ENCODE measurements around the gene CXCR4. TPM values are rescaled to one million over a fixed set of nuclear protein-coding genes. Genes with fewer than 3 reads are reported as not detected.

Gene CXCR4
- total and polyA plus RNA-seq, 10 of the 15 experiments (the other 5 are each of a cell fraction or from before 2014, with no cell fraction given) = 31.1 to 749 (median 52.7) TPM

GRCh38 chr2:136067897-136068580 is 49.9 kb downstream of the CXCR4 start (continued):
- TF ChIP-seq, protein P1, sequence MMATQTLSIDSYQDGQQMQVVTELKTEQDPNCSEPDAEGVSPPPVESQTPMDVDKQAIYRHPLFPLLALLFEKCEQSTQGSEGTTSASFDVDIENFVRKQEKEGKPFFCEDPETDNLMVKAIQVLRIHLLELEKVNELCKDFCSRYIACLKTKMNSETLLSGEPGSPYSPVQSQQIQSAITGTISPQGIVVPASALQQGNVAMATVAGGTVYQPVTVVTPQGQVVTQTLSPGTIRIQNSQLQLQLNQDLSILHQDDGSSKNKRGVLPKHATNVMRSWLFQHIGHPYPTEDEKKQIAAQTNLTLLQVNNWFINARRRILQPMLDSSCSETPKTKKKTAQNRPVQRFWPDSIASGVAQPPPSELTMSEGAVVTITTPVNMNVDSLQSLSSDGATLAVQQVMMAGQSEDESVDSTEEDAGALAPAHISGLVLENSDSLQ (IDR thresholded peaks at IDR 0.05) = no peak
- TF ChIP-seq PAX8 (IDR thresholded peaks at IDR 0.05) (no peak), EP300 (IDR thresholded peaks at IDR 0.05; ENCODE audit: borderline replicate concordance in 1 of 2, control insufficient read depth in 1 of 2, low read depth in 2 of 2, low read length in 2 of 2) (no peak), POLR2AphosphoS2 (IDR thresholded peaks at IDR 0.05; ENCODE audit: low read depth, low read length) (no peak)

DNA sequence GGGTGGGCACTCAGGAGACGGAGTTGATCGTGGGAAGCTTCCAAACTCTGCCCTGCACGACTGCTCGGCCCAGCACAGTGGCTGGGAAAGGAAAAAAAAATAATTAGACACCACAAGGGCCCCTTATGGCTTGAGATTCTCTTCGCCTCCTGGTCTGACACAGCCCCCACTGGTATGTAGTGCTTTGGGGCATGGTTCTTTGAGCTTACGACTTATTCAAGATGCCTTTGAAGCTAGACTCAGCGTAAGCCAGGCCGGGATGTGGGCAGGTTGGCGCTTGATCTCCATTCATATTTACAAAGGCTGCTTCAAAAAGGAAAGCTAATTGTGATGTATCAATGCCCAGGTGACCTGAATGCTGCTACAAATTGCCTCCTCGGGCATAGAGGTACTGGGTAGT is 50.5 kb downstream of the CXCR4 start:
- WGBS (ENCODE audit: insufficient coverage, insufficient replicate concordance, low lambda C conversion rate, missing lambda C conversion rate) = 54% methylated on average over 10 of the region's 10 CpGs
- Histone ChIP-seq H3K4me1 (ENCODE audit: control insufficient read depth, insufficient read depth, low read length) (peaks cover 5% of the 10 kb centered on the region; the same call in 1 of the 2 replicates), H2AFZ (ENCODE audit: control insufficient read depth, low read depth, low read length) (no peak overlapping the region), H3K27ac (ENCODE audit: control insufficient read depth, insufficient read depth) (no peak overlapping the region), H3K36me3 (ENCODE audit: control insufficient read depth in 2 of 2, insufficient read depth in 2 of 2, low read length in 1 of 2) (no peaks in the 10 kb centered on the region), H3K27me3 (replicated peaks in 1 of 2; ENCODE audit: control insufficient read depth in 2 of 2, insufficient read depth in 2 of 2, low read length in 1 of 2) (peaks cover 0 to 3% of the 10 kb centered on the region in 2 experiments; a peak in 1 of 4 replicates), H3K79me2 (ENCODE audit: control insufficient read depth, insufficient read depth, low read length) (no peaks in the 10 kb centered on the region), H3K9me3 (replicated peaks; ENCODE audit: control insufficient read depth, insufficient read depth, low read length) (peaks cover 5% of the 10 kb centered on the region; the same call in 2 of the 3 replicates), H3K4me3 (no peak overlapping the region), H4K20me1 (ENCODE audit: control insufficient read depth, insufficient read depth) (no peaks in the 10 kb centered on the region), H3K4me2 (ENCODE audit: control insufficient read depth, insufficient read depth) (no peak overlapping the region), H3K9ac (ENCODE audit: control insufficient read depth, insufficient read depth, low read length) (no peak overlapping the region)
- POLR2A ChIA-PET = interaction anchor here (1.1 to 4.9 kb wide), 3 partner anchors 9 to 52 kb away, joined by 3 to 39 read pairs (median 6); no protein-coding TSS in a partner anchor
- no TSS peak for BruUV-seq (replicated peaks)
- FAIRE-seq = no peak
- intact Hi-C loops (cut with micrococcal nuclease; ENCODE audit: unreplicated experiment) = no loop called here
- CTCF ChIA-PET = interaction anchor here (0.6 to 2.8 kb wide), 5 partner anchors 9 to 187 kb away, joined by 3 to 12 read pairs (median 4); no protein-coding TSS in a partner anchor
- DNase-seq (ENCODE audit: low read depth, low spot score) = no peak
- ATAC-seq = no peak
- SMC1A ChIA-PET (ENCODE audit: uncharacterized antibody, unreplicated experiment) = interaction anchor here (1.0 to 6.0 kb wide), 13 partner anchors 11 to 70 kb away, joined by 3 to 113 read pairs (median 6); no protein-coding TSS in a partner anchor
- in situ Hi-C loops (cut with MboI) = no loop called here
- TF ChIP-seq NFYB (IDR thresholded peaks at IDR 0.05; ENCODE audit: insufficient read depth, low read depth, low read length) (no peak), ZZZ3 (IDR thresholded peaks at IDR 0.05; ENCODE audit: control insufficient read depth, insufficient read length, low read depth) (no peak), SMC3 (IDR thresholded peaks at IDR 0.05; ENCODE audit: borderline replicate concordance, low read length) (no peak), TAF1 (IDR thresholded peaks at IDR 0.05; ENCODE audit: borderline replicate concordance, low read depth, low read length) (no peak), MLLT1 (IDR thresholded peaks at IDR 0.05) (no peak), KLF5 (IDR thresholded peaks at IDR 0.05; ENCODE audit: partially characterized antibody) (no peak), RAD21 (IDR thresholded peaks at IDR 0.05; ENCODE audit: insufficient read depth, low read depth, low read length) (no peak), FOS (IDR thresholded peaks at IDR 0.05; ENCODE audit: borderline replicate concordance, extremely low read depth, insufficient read length) (no peak), CHD4 (IDR thresholded peaks at IDR 0.05) (no peak), NFXL1 (IDR thresholded peaks at IDR 0.05; ENCODE audit: borderline replicate concordance) (no peak), IKZF2 (IDR thresholded peaks at IDR 0.05) (no peak), MTA3 (IDR thresholded peaks at IDR 0.05; ENCODE audit: borderline replicate concordance, low read length) (no peak), SMAD5 (IDR thresholded peaks at IDR 0.05; ENCODE audit: low read depth) (no peak)
- TF ChIP-seq, protein P2, sequence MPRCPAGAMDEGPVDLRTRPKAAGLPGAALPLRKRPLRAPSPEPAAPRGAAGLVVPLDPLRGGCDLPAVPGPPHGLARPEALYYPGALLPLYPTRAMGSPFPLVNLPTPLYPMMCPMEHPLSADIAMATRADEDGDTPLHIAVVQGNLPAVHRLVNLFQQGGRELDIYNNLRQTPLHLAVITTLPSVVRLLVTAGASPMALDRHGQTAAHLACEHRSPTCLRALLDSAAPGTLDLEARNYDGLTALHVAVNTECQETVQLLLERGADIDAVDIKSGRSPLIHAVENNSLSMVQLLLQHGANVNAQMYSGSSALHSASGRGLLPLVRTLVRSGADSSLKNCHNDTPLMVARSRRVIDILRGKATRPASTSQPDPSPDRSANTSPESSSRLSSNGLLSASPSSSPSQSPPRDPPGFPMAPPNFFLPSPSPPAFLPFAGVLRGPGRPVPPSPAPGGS (IDR thresholded peaks at IDR 0.05; ENCODE audit: borderline replicate concordance, insufficient read depth, low read depth, low read length, poor library complexity, severe bottlenecking) = no peak
- RAD21 ChIA-PET (ENCODE audit: unreplicated experiment) = interaction anchor here (1.1 to 4.0 kb wide), 6 partner anchors 9 to 309 kb away, joined by 3 to 57 read pairs (median 11); no protein-coding TSS in a partner anchor

All from GM12878 (cell line).